GM12878 (cell line): Measurements from ENCODE around the gene SNAPIN.

Experiments used
- BRCA1 ChIP-seq: IDR thresholded peaks from 2 replicates; pipeline ENCODE4 v1.6.1; 2011; ENCODE audit warnings: low read depth, low read length, improper control_type of control experiment
- E2F8 ChIP-seq: fragments of 450-650 bp; IDR thresholded peaks from 2 replicates; pipeline ENCODE4 v1.6.1; 2018; ENCODE audit warnings: mild to moderate bottlenecking, low read depth, moderate library complexity; ENCODE audit not compliant: partially characterized antibody
- EED ChIP-seq: sonication (generic); IDR thresholded peaks from 2 replicates; pipeline ENCODE4 v1.6.1; 2016; ENCODE audit warnings: antibody characterized with exemption, low read depth
- EP300 ChIP-seq, 2 experiments: fragments of 150-350 bp in 1 of 2; IDR thresholded peaks; 2 replicates each; pipeline ENCODE4 v1.6.1; 2011 to 2012; ENCODE audit warnings: low read depth in 2 of 2, low read length in 2 of 2, borderline replicate concordance in 1 of 2, improper control_type of control experiment in 1 of 2, inconsistent platforms in 1 of 2; ENCODE audit not compliant: control insufficient read depth in 1 of 2
- JUND ChIP-seq: IDR thresholded peaks from 2 replicates; pipeline ENCODE4 v1.6.1; 2012; ENCODE audit warnings: low read depth, mild to moderate bottlenecking, low read length, improper control_type of control experiment, moderate library complexity
- POLR2A ChIP-seq: IDR thresholded peaks from 2 replicates; pipeline ENCODE4 v1.6.1; 2011; ENCODE audit warnings: low read depth, mild to moderate bottlenecking, low read length
- RAD21 ChIP-seq: IDR thresholded peaks from 2 replicates; pipeline ENCODE4 v1.6.1; 2011; ENCODE audit warnings: mild to moderate bottlenecking, low read depth, low read length, moderate library complexity; ENCODE audit not compliant: insufficient read depth
- ZBTB40 ChIP-seq: fragments of 450-650 bp; IDR thresholded peaks from 2 replicates; pipeline ENCODE4 v1.6.1; 2016; ENCODE audit warnings: mild to moderate bottlenecking, moderate library complexity, borderline replicate concordance

- TF ChIP-seq EED (no peak), JUND (no peak), RAD21 (no peak), BRCA1 (no peak), POLR2A (0 out of 2 replicates have a peak, but pooled peaks have one; percentile 33), EP300 (IDR thresholded peaks at IDR 0.05; ENCODE audit: borderline replicate concordance in 1 of 2, control insufficient read depth in 1 of 2, low read depth in 2 of 2, low read length in 2 of 2) (no peak), ZBTB40 (no peak), E2F8 (no peak)
These were observed 17.6 kb upstream of the SNAPIN start for GRCh38 chr1:153640861-153641260.
